AG04449 (cell line): ENCODE data around the gene GPRIN1.

Experiments used
- CTCF ChIA-PET: fragments of 350-600 bp; formaldehyde crosslinking; extraction: SDS; loops from one replicate; lab custom pipeline; 2021; ENCODE audit warnings: antibody characterized with exemption; lab: Yijun Ruan, JAX
- POLR2A ChIA-PET: fragments of 400-600, 350-600 bp; formaldehyde crosslinking; extraction: SDS; loops from one replicate; lab custom pipeline; 2020; ENCODE audit warnings: antibody characterized with exemption, inconsistent platforms; lab: Yijun Ruan, JAX
- DNase-seq: peaks from one replicate; pipeline ENCODE4 v3.0.0-alpha.2; 2010; ENCODE audit warnings: low read depth, low spot score
- H3K4me3 ChIP-seq: 2 replicates; pipeline ENCODE4 v1.5.1; 2011; ENCODE audit warnings: low read depth, mild to moderate bottlenecking, control low read depth, low read length
- TF ChIP-seq, protein P1 (sequence below): IDR thresholded peaks from one replicate; pipeline ENCODE4 v1.5.1; 2011; ENCODE audit warnings: mild to moderate bottlenecking, moderate library complexity, low read length, control low read depth, inconsistent platforms; ENCODE audit not compliant: insufficient read depth; ENCODE audit errors: missing control alignments

GPRIN1 gene

DNA sequence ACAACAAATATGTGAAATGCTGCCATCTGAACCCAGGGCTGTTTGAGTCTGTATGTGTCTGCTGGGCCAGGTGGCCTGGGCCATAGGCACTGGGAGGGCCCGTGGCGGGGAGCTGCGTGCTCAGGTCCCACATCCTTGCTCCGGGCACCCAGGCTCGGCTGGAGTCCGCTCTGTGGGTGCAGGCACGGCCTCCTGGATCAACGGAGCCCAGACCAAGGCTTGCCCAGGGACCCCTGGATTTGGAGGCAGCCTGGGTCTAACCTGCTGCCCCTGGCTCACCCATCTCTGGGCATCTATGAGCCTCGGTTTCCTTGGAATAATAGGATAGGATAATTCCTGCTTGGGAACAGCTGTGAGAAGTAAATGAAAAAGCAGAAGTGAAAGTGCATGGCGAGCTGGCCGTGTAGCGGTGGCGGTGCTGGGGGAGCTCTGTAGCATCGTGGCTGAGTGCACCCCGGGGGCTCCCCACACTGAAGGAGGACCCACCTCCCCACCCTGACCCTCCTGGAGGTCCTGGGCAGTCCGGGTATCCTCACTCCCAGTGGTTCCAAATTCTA, 59.6 kb downstream of the GPRIN1 start:
- DNase-seq: no peak
- no peak overlapping the region for H3K4me3 ChIP-seq
- POLR2A ChIA-PET: no interaction called here
- CTCF ChIA-PET: interaction anchor here (2.3 kb wide), 1 partner anchor 23 kb away, joined by 9 read pairs; no protein-coding TSS in a partner anchor
- TF ChIP-seq, protein P1, sequence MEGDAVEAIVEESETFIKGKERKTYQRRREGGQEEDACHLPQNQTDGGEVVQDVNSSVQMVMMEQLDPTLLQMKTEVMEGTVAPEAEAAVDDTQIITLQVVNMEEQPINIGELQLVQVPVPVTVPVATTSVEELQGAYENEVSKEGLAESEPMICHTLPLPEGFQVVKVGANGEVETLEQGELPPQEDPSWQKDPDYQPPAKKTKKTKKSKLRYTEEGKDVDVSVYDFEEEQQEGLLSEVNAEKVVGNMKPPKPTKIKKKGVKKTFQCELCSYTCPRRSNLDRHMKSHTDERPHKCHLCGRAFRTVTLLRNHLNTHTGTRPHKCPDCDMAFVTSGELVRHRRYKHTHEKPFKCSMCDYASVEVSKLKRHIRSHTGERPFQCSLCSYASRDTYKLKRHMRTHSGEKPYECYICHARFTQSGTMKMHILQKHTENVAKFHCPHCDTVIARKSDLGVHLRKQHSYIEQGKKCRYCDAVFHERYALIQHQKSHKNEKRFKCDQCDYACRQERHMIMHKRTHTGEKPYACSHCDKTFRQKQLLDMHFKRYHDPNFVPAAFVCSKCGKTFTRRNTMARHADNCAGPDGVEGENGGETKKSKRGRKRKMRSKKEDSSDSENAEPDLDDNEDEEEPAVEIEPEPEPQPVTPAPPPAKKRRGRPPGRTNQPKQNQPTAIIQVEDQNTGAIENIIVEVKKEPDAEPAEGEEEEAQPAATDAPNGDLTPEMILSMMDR: no peak

DNA sequence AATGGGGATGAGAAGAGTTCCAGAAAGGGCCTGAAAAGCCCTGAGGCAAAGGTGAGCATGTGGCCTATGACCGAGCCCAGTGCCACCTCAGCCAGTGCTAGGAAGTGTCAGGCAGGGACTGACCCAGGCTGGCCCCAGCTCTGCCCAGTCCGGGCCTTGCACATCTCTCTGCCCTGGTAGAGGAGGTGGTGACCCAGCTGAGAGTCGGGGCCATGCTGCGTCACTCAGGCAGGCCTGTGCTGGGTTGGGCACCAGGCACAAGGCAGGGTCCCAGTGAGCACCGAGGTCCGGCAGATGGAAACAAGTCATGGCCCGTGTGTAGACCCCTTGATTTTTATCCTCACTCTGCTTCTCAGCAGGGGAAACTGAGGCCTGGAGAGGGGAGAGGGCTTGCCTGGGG, 60.1 kb downstream of the GPRIN1 start:
- H3K4me3 ChIP-seq: no peak overlapping the region
- no peak for DNase-seq
- ChIA-PET POLR2A (interaction anchor here (1.1 kb wide), 1 partner anchor 12 kb away, joined by 6 read pairs; the partner anchor contains the start of gene RNF44), CTCF (interaction anchor here (2.3 kb wide), 1 partner anchor 24 kb away, joined by 9 read pairs; no protein-coding TSS in a partner anchor)
- TF ChIP-seq, protein P1: no peak

DNA sequence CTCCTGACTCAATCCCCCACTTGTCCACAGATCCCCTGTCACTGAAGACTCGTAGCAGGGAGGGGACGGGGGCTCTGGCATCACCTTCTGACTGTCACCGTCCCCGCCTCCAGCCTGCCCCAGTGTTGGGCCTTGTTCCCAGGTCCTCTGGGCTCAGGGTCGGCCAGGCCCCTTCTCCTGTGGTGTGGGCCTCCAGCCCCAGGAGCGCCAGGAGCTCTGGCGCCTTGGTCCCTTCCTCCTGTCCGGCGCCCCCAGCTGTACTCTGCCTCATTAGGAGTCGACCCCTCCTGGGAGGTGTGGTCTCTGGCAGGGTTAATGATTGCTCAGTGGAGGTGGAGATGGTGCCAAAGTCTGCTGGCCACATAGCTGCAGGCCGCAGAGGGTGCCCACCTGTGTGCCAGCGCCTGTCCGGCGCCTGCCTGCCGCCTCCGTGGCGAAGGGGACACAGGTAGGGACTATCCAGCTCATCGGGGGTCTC, 61.0 kb downstream of the GPRIN1 start, which contains the start of gene CDHR2:
TSS of gene CDHR2 (plus strand) at position 376 of the 478 bp plus-strand sequence. CDS start 16,011 bp downstream, outside the sequence.
- DNase-seq: no peak
- ChIA-PET CTCF (interaction anchor here (2.3 kb wide), 1 partner anchor 24 kb away, joined by 9 read pairs; no protein-coding TSS in a partner anchor), POLR2A (interaction anchor here (1.1 kb wide), 1 partner anchor 11 kb away, joined by 6 read pairs; the partner anchor contains the start of gene RNF44)
- TF ChIP-seq, protein P1: no peak
- H3K4me3 ChIP-seq: no peak within 1 kb of the TSS

DNA sequence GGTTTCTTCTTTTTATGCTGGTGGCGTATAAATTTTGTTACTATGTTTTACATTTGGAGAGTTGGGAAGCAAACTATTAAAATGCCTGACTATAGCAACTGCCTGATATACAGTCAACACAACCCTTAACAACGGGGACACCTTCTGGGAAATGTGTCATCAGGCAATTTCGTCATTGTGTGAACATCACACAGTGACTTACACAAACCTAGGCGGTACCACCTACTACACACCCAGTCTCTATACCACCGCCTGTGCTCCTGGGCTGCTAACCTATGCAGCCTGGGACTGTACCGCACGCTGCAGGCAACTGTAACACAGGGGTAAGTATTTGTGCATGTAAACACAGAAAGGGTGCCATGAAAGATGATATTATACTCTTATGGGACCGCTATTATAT, 62.2 kb downstream of the GPRIN1 start:
- DNase-seq: no peak
- H3K4me3 ChIP-seq: no peak overlapping the region
- CTCF ChIA-PET: interaction anchor here (0.9 kb wide), 1 partner anchor 100 kb away, joined by 3 read pairs; no protein-coding TSS in a partner anchor
- POLR2A ChIA-PET: no interaction called here
- TF ChIP-seq, protein P1: no peak
